OCI-LY7 (cell line): ENCODE data around the gene KCNK13.

Experiments
- EZH2phosphoT487 ChIP-seq: fragments of 200-600 bp; sonication (generic); IDR thresholded peaks from 2 replicates; pipeline ENCODE4 v1.6.1; 2018; ENCODE audit warnings: low read depth, borderline replicate concordance, mild to moderate bottlenecking, mixed run types, antibody characterized with exemption, low read length, moderate library complexity, mixed read lengths
- TF ChIP-seq, protein P1 (sequence below): fragments of 200-600 bp; sonication (generic); conservative IDR thresholded peaks from 2 replicates; pipeline ENCODE4 v1.5.1; 2014; ENCODE audit warnings: mild to moderate bottlenecking, antibody characterized with exemption, low read length, moderate library complexity, mixed read lengths

DNA sequence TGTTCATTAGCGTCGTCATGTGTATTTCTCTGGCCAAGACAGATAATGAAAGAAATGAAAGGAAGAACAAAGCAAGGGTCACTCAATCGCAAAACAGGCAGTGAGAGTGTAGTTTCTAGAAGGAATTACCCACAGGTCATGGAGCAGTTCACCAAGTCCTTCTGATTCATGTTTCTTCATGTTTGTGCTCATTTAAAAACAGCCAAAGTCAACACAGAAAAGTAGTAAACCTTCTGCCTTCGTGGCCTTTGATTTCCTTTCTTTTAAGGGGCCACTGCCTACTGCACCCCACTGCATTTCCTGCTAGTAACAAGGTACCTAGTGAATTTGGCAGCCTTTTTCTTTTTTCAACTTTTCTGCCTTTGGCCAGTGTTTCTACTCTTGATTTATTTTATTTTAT, 75.1 kb downstream of the KCNK13 start:
- TF ChIP-seq, protein P1, sequence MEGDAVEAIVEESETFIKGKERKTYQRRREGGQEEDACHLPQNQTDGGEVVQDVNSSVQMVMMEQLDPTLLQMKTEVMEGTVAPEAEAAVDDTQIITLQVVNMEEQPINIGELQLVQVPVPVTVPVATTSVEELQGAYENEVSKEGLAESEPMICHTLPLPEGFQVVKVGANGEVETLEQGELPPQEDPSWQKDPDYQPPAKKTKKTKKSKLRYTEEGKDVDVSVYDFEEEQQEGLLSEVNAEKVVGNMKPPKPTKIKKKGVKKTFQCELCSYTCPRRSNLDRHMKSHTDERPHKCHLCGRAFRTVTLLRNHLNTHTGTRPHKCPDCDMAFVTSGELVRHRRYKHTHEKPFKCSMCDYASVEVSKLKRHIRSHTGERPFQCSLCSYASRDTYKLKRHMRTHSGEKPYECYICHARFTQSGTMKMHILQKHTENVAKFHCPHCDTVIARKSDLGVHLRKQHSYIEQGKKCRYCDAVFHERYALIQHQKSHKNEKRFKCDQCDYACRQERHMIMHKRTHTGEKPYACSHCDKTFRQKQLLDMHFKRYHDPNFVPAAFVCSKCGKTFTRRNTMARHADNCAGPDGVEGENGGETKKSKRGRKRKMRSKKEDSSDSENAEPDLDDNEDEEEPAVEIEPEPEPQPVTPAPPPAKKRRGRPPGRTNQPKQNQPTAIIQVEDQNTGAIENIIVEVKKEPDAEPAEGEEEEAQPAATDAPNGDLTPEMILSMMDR = no peak
- TF ChIP-seq EZH2phosphoT487 = no peak
